GM20431 (cell line): Measurements from ENCODE around the gene COL27A1.

Experiments used
- in situ Hi-C: fragments of 300-500 bp; cut with MseI, MboI; formaldehyde crosslinking; loops from one replicate; pipeline ENCODE4 v1.15.0; 2020; ENCODE audit warnings: low sequenced_read_pairs; ENCODE audit not compliant: unreplicated experiment

COL27A1 gene

DNA sequence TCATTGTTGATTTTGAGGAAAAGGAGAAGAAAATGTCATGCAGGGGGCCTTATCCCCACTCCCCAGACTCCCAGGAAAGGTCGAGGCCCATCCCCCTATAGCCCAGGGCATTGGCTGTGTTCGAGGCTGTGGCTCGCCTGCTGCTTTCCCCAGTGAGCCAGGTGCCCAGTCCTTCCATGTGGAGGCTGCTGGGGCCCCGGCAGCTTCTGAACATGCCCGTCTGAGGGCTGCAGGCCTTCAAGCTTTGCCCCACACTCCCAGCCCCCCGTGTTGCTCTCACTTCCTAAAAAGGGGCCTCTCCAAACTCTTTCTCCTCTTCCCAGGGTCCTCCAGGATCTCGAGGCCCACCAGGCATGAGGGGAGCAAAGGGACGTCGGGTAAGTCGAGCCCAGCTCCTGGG lies 102.9 kb downstream of the COL27A1 start:
- in situ Hi-C loops: no loop called here

GRCh38 chr9:114258866-114259797 lies 103.8 kb downstream of the COL27A1 start:
- in situ Hi-C loops: no loop called here

- in situ Hi-C loops: no loop called here
These were observed 104.6 kb downstream of the COL27A1 start for GRCh38 chr9:114259798-114260523.

DNA sequence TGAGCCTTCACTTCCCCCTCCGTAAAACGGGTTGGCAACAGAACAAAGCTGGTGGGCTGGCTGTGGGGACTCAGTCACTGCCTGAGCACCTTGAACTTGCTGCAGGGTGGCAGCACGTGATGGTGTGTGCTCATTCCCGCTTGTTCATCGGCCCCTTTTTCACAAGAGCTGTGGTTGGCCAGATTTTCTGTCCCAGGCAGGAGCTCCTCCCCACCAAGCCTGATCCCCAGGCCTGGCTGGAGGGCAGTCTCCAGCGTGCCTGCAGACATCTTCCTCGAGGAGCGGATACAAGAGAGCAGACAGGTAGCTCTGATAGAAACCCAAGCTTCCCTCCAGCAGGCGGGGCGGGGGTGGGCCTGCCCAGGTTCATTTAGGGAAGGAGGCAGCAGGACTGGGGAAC lies 105.7 kb downstream of the COL27A1 start:
- in situ Hi-C loops: no loop called here

DNA sequence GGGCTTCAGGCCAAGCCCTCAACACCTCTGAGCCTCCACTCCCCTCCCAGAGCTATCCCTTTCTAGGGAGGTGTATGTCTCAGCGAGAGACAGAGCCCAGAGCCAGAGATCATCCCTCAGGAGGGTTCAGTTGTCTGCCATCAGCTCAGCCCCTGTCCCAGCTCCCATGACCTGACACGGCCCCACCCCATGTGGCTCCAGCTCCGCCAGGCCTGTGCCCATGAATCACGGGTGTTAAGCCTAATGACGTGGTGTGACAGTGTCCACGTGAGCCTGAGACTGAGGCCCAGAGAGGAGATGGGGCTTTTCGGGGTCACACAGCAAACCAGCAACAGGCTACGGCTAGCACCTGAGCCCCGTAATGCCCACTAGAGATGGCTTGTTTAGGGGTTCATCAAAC lies 106.7 kb downstream of the COL27A1 start:
- in situ Hi-C loops: no loop called here

DNA sequence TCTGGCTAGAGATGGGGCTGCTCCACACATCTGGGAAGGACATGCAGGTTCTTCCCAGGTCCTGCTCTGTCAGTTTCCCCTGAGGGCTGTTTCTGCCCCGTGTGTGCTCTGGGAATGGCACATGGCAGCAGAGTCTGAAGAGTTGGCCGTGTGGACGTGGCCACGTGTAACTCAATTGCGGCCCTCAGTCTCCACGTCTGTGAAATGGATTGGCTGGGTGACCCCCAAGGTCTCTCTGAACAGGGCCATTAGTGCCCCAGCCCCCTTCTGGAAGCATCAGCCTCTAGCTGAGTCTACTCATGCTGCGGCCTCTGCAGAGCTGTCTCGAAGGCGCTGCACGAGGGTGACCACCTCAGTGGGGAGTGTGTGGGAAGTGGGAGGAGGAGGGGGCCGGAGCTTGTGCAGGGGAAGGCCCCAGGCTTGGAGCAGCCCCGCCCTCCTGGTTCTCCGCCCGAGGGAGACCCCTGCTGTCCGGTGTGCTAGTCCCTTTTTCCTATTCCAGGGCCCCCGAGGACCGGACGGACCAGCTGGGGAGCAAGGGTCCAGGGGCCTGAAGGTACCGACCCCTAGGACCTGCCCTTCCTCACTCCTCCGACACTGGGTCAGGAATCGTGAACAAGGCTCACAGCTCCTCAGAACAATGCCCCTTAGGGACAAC lies 108.6 kb downstream of the COL27A1 start:
- in situ Hi-C loops: no loop called here

- in situ Hi-C loops: no loop called here
These were observed 109.6 kb downstream of the COL27A1 start for GRCh38 chr9:114264806-114265550.

DNA sequence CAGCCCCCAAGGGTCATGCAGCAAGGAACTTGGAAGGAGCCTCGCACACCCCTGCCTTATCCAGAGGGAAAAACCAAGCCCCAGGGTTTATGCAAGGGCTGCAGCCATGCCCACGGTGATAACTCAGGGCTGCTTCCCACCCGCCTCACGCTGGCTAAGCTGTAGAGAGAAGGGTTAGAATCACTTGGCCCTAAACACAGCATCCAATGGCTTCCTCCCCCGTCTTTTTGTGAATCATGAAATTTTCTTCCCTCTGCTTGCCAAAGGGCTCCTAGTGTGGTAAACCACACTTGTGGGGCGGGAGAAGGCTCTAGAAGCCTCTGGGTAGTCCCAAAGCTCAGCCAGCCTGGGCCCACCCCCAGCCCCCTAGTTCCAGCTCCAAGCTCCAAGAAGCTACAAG lies 111.6 kb downstream of the COL27A1 start:
- in situ Hi-C loops: no loop called here

DNA sequence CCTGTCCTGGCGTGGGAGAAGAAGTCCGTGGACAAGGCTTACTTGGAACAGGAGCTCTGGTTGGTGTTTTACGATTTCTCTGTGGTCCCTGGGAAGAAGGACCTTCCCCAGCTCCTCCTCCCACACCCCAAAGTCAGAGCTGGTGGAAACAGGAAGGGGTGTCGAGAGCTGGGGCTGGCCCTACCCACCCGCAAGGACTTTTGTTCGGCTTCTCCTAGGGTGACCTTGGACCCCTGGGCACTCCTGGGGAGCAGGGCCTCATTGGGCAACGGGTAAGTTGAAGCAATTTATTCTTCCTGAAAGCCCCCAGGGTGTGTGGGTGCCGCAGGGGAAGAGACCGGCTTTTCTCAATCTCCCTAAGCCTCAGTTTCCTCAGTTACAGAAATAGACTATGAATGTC lies 113.7 kb downstream of the COL27A1 start:
- in situ Hi-C loops: no loop called here

DNA sequence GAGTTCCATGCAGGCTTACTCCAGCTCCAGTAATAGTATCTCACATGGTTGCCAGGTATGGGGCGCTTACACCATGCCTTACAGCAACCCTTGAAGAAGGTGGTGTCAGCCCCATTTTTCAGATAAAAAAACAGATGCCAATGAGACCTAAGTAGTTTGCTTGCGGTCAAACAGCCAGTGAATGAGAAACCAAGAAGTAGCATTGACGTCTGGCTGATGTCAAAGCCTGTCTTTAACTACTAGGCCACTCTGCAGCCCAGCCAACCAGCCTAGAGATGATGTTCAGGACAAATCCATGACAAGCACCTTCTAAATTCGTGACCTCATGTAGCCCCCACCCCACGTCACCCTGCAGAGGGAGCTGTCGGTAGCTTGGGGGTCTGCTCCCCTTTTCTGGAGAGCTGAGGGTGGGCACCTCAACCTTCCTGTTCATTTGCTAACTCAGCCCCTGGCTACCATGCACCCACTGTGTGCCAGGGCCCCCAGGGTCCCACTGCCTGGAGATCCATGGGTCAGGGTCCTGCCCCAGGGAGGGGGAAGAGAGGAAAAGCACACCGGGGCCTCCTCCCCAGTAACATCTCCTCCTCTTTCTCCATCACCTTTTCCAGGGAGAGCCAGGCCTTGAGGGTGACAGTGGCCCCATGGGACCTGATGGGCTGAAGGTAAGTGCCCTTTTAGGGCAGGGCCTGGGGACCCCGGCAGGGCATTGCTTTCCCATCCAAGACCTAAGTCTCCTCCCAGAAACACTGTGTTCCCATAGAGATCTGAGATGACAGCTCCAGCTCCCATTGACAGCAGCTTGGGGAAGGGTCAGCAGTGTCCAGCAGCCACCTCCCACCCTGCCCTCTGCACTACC lies 115.0 kb downstream of the COL27A1 start:
- in situ Hi-C loops: no loop called here

GRCh38 chr9:114271556-114272510 lies 116.5 kb downstream of the COL27A1 start:
- in situ Hi-C loops: no loop called here

DNA sequence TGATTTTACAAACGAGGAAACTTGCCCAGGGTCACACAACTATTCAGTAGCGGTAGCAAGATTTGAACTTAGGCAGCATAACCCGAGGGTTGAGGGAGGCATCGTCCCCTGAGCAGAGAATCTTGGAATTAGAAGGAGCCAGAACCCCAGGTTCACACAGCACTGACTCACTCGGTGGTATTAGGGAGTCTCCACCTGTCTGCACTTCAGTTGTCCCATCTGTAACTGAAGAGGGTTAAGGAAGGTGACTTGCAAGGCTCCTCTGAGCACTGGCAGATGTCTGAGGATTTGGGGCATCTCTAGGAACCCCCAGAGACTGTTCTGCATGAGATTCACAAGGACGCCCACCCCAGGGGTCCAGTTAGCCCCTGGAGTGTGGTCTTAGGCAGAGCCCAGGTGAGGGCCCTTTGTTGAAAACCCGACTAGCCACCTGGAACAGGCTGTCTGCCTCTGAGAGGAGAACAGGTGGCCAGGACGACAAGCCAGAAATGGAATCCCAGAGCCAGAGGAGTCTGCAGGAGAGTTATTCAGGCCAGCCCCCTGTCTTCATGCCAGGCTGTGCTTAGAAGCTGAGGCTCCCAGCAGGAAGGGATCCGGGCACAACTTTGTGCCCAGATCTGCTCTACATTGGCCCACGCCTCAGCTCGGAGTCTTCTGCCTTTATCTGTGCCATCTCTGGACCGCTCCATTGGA lies 117.5 kb downstream of the COL27A1 start:
- in situ Hi-C loops: no loop called here

GRCh38 chr9:114273461-114273881 lies 118.1 kb downstream of the COL27A1 start:
- in situ Hi-C loops: no loop called here

- in situ Hi-C loops: no loop called here
These were observed 118.9 kb downstream of the COL27A1 start for GRCh38 chr9:114274217-114274616.

- in situ Hi-C loops: loop anchor here (25.0 kb wide), 1 partner anchor 138 kb away; no protein-coding TSS in a partner anchor
These were observed 120.1 kb downstream of the COL27A1 start for GRCh38 chr9:114275246-114276004.

DNA sequence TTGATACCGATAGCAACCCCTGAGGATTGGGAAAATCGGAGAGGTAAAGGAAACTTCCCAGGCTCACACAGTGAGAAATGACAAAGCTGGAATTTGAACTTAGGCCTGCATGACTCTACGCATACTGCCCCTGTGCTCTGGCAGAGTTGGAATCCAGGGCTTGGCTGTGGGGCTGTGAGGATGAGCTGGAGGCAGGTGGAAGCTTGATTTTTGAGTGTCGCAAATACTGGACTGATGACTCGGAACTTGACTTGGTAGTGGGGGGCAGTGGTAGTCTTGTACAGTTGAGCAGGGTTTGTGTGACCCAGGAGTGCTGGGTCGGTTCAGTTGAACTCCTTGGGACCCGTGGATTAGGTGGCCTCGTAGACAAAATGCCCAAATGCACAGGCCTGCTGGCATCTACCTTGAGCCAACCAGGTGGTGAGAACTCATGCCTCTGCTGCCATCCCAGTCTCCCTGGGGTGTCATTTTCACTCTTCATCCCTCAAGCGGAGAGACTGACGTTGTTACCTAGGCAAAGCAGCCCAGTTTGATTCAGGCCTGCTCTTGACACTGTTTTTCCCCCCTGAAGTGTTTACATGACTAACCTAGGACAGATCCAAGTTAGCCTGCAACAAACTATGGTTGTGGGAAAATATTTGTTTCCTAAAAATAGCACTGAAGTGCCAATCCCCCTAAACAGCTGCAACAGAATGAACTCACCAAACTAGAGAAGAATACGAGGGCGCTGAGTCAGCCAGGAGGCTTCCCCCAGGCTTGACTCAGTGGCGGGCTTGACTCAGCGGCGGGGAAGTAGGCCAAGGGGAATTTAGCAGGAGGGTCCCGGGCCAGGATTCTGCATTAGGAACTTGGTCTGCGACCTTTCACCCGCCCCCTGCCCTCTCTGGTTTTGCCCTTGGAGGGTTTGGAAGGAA lies 121.8 kb downstream of the COL27A1 start:
- in situ Hi-C loops: loop anchor here (25.0 kb wide), 1 partner anchor 140 kb away; no protein-coding TSS in a partner anchor
